Measurements from ENCODE around the gene SLC2A13. TPM values are rescaled to one million over a fixed set of nuclear protein-coding genes. Genes with fewer than 3 reads are reported as not detected.

The SLC2A13 gene
- polyA plus RNA-seq, 1 donor (not counting 4 experiments of a cell fraction or from before 2014, with no cell fraction given) = 1.1 TPM

- H3K9ac ChIP-seq (ENCODE audit: control insufficient read depth, extremely low read depth, insufficient read depth, low read length) = no peak overlapping the region
- H4K20me1 ChIP-seq (ENCODE audit: control insufficient read depth, extremely low read depth, insufficient read depth, low read length) = no peaks in the 10 kb centered on the region
- DNase-seq (ENCODE audit: low read depth, low spot score) (no peak), FAIRE-seq (no peak)
- H3K27ac ChIP-seq (ENCODE audit: control insufficient read depth, insufficient read depth, low read length) = no peak overlapping the region
- no peaks in the 10 kb centered on the region for H3K79me2 ChIP-seq (ENCODE audit: control insufficient read depth, insufficient read depth, low read length)
- no peak overlapping the region for H3K4me3 ChIP-seq (ENCODE audit: control insufficient read depth in 2 of 3, extremely low read depth in 1 of 3, insufficient read depth in 2 of 3, low read depth in 1 of 3, low read length in 3 of 3)
- TF ChIP-seq EZH2 (IDR thresholded peaks at IDR 0.05; ENCODE audit: low read length) (no peak), CTCF (optimal IDR thresholded peaks at IDR 0.05 in 1 of 3, IDR thresholded peaks at IDR 0.05 in 1 of 3, conservative IDR thresholded peaks at IDR 0.05 in 1 of 3; ENCODE audit: extremely low read depth in 1 of 3, insufficient read depth in 2 of 3, low read length in 3 of 3) (no peak)
- H3K36me3 ChIP-seq (ENCODE audit: control insufficient read depth in 2 of 2, extremely low read depth in 1 of 2, insufficient read depth in 2 of 2, low read length in 2 of 2) = no peaks in the 10 kb centered on the region
- H3K27me3 ChIP-seq (ENCODE audit: control insufficient read depth, extremely low read depth, insufficient read depth, low read length) = no peaks in the 10 kb centered on the region
- no peaks in the 10 kb centered on the region for H3K4me1 ChIP-seq (ENCODE audit: control insufficient read depth, extremely low read depth, insufficient read depth, low read length)
- H3K4me2 ChIP-seq (ENCODE audit: control insufficient read depth, extremely low read depth, insufficient read depth, low read depth, low read length) = no peak overlapping the region
- no peaks in the 10 kb centered on the region for H3K9me1 ChIP-seq (ENCODE audit: control insufficient read depth, extremely low read depth, insufficient read depth, low read length)
- dilution Hi-C loops (cut with MboI; ENCODE audit: extremely low pct_ligation_motif_present, low sequenced_read_pairs) = no loop called here
- no peak overlapping the region for H2AFZ ChIP-seq (ENCODE audit: control insufficient read depth, low read length)
- H3K9me3 ChIP-seq (ENCODE audit: control insufficient read depth, low read depth, low read length) = no peaks in the 10 kb centered on the region
Measured at GRCh38 chr12:40123496-40123895, 17.6 kb upstream of the SLC2A13 start.

GRCh38 chr12:40122842-40123241, 17.0 kb upstream of the SLC2A13 start:
- Histone ChIP-seq H3K4me3 (ENCODE audit: control insufficient read depth in 2 of 3, extremely low read depth in 1 of 3, insufficient read depth in 2 of 3, low read depth in 1 of 3, low read length in 3 of 3) (no peak overlapping the region), H3K9me3 (ENCODE audit: control insufficient read depth, low read depth, low read length) (no peaks in the 10 kb centered on the region), H3K79me2 (ENCODE audit: control insufficient read depth, insufficient read depth, low read length) (no peaks in the 10 kb centered on the region), H2AFZ (ENCODE audit: control insufficient read depth, low read length) (no peak overlapping the region), H3K27ac (ENCODE audit: control insufficient read depth, insufficient read depth, low read length) (no peak overlapping the region), H3K9me1 (ENCODE audit: control insufficient read depth, extremely low read depth, insufficient read depth, low read length) (no peaks in the 10 kb centered on the region), H3K4me2 (ENCODE audit: control insufficient read depth, extremely low read depth, insufficient read depth, low read depth, low read length) (no peak overlapping the region), H3K4me1 (ENCODE audit: control insufficient read depth, extremely low read depth, insufficient read depth, low read length) (no peaks in the 10 kb centered on the region), H3K27me3 (ENCODE audit: control insufficient read depth, extremely low read depth, insufficient read depth, low read length) (no peaks in the 10 kb centered on the region), H3K9ac (ENCODE audit: control insufficient read depth, extremely low read depth, insufficient read depth, low read length) (no peak overlapping the region), H3K36me3 (ENCODE audit: control insufficient read depth in 2 of 2, extremely low read depth in 1 of 2, insufficient read depth in 2 of 2, low read length in 2 of 2) (no peaks in the 10 kb centered on the region), H4K20me1 (ENCODE audit: control insufficient read depth, extremely low read depth, insufficient read depth, low read length) (no peaks in the 10 kb centered on the region)
- no peak for TF ChIP-seq CTCF (optimal IDR thresholded peaks at IDR 0.05 in 1 of 3, IDR thresholded peaks at IDR 0.05 in 1 of 3, conservative IDR thresholded peaks at IDR 0.05 in 1 of 3; ENCODE audit: extremely low read depth in 1 of 3, insufficient read depth in 2 of 3, low read length in 3 of 3)
- TF ChIP-seq EZH2 (IDR thresholded peaks at IDR 0.05; ENCODE audit: low read length) = no peak
- DNase-seq (ENCODE audit: low read depth, low spot score) (no peak), FAIRE-seq (no peak)
- dilution Hi-C loops (cut with MboI; ENCODE audit: extremely low pct_ligation_motif_present, low sequenced_read_pairs) = no loop called here

All from keratinocyte (primary cell).